HEK293 (cell line): ENCODE data around the gene OR14K1.

Experiments
- CTCF ChIA-PET: fragments of 350-600 bp; formaldehyde crosslinking; extraction: SDS; loops from one replicate; lab custom pipeline; 2021; ENCODE audit warnings: antibody characterized with exemption; lab: Yijun Ruan, JAX
- POLR2A ChIA-PET: fragments of 300-600 bp; formaldehyde crosslinking; extraction: SDS; loops from one replicate; lab custom pipeline; 2020; ENCODE audit warnings: antibody characterized with exemption, inconsistent platforms; lab: Yijun Ruan, JAX
- H3K27ac ChIP-seq: fragments of 200-500 bp; sonication (Bioruptor generic); 2 replicates; pipeline ENCODE4 v1.5.1; 2014; ENCODE audit warnings: low read depth, low read length, control low read depth, inconsistent platforms; ENCODE audit errors: extremely low read depth
- H3K36me3 ChIP-seq, 2 experiments: fragments of 200-500 bp in 1 of 2; sonication (Bioruptor generic) in 1 of 2; 1 replicate in 1 of 2; 2 replicates in 1 of 2; pipeline ENCODE4 v1.5.1; 2014 to 2017; ENCODE audit warnings: inconsistent platforms in 2 of 2, low read length in 2 of 2; ENCODE audit not compliant: control insufficient read depth in 2 of 2, insufficient read depth in 1 of 2
- H3K4me1 ChIP-seq: fragments of 200-500 bp; sonication (Bioruptor generic); 2 replicates; pipeline ENCODE4 v1.5.1; 2014; ENCODE audit warnings: mild to moderate bottlenecking, low read length, inconsistent platforms; ENCODE audit not compliant: control insufficient read depth, insufficient read depth
- H3K4me3 ChIP-seq: 2 replicates; pipeline ENCODE4 v1.5.1; 2011; ENCODE audit warnings: low read depth, mild to moderate bottlenecking, control low read depth, low read length, moderate library complexity
- H3K9me3 ChIP-seq: fragments of 200-500 bp; sonication (Bioruptor generic); 2 replicates; pipeline ENCODE4 v1.5.1; 2014; ENCODE audit warnings: low read depth, low read length, inconsistent platforms; ENCODE audit not compliant: control insufficient read depth, insufficient read depth
- GLI2 ChIP-seq: fragments of 450-650 bp; formaldehyde crosslinking; IDR thresholded peaks from 2 replicates; pipeline ENCODE4; 2017; ENCODE audit warnings: missing biosample characterization, missing genetic modification characterization, low read depth, borderline replicate concordance
- ZBTB17 ChIP-seq: fragments of 450-650 bp; formaldehyde crosslinking; IDR thresholded peaks from 2 replicates; pipeline ENCODE4 v1.5.1; 2016; ENCODE audit warnings: missing biosample characterization, missing genetic modification characterization
- ZEB2 ChIP-seq: fragments of 450-650 bp; formaldehyde crosslinking; IDR thresholded peaks from 2 replicates; pipeline ENCODE4 v1.5.1; 2016; ENCODE audit warnings: missing biosample characterization, missing genetic modification characterization
- ZNF132 ChIP-seq: fragments of 450-650 bp; formaldehyde crosslinking; IDR thresholded peaks from 2 replicates; pipeline ENCODE4 v1.5.1; 2017; ENCODE audit warnings: missing biosample characterization, missing genetic modification characterization, borderline replicate concordance
- ZNF155 ChIP-seq: fragments of 450-650 bp; formaldehyde crosslinking; IDR thresholded peaks from 2 replicates; pipeline ENCODE4 v1.5.1; 2016; ENCODE audit warnings: missing biosample characterization, missing genetic modification characterization
- ZNF624 ChIP-seq: fragments of 450-650 bp; formaldehyde crosslinking; IDR thresholded peaks from 2 replicates; pipeline ENCODE4 v1.5.1; 2017; ENCODE audit warnings: missing biosample characterization, missing genetic modification characterization
- ZNF776 ChIP-seq: fragments of 450-650 bp; formaldehyde crosslinking; IDR thresholded peaks from 2 replicates; pipeline ENCODE4 v1.5.0; 2017; ENCODE audit warnings: missing biosample characterization, missing genetic modification characterization, borderline replicate concordance
- ZXDB ChIP-seq: fragments of 450-650 bp; formaldehyde crosslinking; IDR thresholded peaks from 2 replicates; pipeline ENCODE4 v1.5.1; 2016; ENCODE audit warnings: missing biosample characterization, missing genetic modification characterization
- TF ChIP-seq, protein P1 (sequence below): fragments of 450-650 bp; formaldehyde crosslinking; IDR thresholded peaks from 2 replicates; pipeline ENCODE4 v1.5.1; 2017; ENCODE audit warnings: missing biosample characterization, missing genetic modification characterization

OR14K1 gene

GRCh38 chr1:247769603-247770002 lies 31.2 kb downstream of the OR14K1 start:
- CTCF ChIA-PET = no interaction called here

More at GRCh38 chr1:247769603-247770002, 31.2 kb downstream of the OR14K1 start:
- POLR2A ChIA-PET = no interaction called here
- Histone ChIP-seq H3K9me3 (no peaks in the 10 kb centered on the region), H3K27ac (no peak overlapping the region), H3K4me1 (no peaks in the 10 kb centered on the region), H3K4me3 (no peak overlapping the region), H3K36me3 (no peaks in the 10 kb centered on the region)
- TF ChIP-seq ZBTB17 (tag by site-specific recombination) (no peak), ZNF132 (no peak), ZXDB (tag by site-specific recombination) (no peak), ZNF776 (tag by site-specific recombination) (no peak), ZNF624 (tag by site-specific recombination) (no peak), GLI2 (tag by site-specific recombination) (no peak), ZEB2 (tag by site-specific recombination) (no peak), ZNF155 (no peak)
- TF ChIP-seq, protein P1, sequence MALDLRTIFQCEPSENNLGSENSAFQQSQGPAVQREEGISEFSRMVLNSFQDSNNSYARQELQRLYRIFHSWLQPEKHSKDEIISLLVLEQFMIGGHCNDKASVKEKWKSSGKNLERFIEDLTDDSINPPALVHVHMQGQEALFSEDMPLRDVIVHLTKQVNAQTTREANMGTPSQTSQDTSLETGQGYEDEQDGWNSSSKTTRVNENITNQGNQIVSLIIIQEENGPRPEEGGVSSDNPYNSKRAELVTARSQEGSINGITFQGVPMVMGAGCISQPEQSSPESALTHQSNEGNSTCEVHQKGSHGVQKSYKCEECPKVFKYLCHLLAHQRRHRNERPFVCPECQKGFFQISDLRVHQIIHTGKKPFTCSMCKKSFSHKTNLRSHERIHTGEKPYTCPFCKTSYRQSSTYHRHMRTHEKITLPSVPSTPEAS (tag by site-specific recombination) = no peak
- TF ChIP-seq, all 188 proteins: peak for 0
